ENCODE data around the gene CRY2.

Gene CRY2

DNA sequence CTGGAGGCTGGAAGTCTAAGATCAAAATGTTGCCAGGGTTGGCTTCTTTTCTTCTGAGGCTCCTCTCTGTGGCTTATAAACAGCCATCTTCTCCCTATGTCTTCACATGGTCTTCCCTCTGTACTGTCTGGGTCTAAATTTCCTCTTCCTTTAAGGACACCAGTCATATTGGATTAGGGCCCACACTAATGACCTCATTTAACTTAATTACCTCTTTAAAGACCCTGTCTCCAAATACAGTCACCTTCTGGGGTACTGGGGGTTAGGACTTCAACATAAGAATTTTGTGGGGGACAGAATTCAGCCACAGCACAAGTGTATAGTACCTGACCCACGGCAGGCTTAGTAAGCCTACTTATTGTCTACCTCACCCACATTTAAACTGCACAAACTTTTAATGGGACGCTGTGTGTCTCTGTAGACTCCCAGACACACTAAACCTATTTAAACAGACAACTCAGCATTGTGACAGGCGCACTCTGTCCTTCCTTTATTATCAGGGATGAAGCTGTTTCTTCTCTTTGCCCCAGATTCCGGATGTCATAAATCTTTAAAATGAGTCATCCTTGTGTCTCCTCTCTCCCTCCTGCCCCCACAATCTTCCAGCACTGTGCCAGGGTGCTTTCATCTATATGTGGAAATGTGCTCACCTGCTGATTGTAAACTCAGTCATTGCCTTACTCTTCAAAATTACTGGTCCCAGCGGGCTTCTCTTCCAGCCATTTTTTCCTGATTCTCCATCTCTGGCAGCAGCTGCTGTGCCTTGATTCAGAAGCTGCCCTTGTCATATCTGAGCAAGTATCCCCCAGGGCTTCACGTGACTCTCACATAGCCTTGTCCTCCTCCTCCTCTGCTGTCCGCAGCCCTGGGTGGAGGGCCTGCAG is 32.8 kb downstream of the CRY2 start:
- no peak for DNase-seq (ENCODE audit: low read depth in 2 of 2)

DNA sequence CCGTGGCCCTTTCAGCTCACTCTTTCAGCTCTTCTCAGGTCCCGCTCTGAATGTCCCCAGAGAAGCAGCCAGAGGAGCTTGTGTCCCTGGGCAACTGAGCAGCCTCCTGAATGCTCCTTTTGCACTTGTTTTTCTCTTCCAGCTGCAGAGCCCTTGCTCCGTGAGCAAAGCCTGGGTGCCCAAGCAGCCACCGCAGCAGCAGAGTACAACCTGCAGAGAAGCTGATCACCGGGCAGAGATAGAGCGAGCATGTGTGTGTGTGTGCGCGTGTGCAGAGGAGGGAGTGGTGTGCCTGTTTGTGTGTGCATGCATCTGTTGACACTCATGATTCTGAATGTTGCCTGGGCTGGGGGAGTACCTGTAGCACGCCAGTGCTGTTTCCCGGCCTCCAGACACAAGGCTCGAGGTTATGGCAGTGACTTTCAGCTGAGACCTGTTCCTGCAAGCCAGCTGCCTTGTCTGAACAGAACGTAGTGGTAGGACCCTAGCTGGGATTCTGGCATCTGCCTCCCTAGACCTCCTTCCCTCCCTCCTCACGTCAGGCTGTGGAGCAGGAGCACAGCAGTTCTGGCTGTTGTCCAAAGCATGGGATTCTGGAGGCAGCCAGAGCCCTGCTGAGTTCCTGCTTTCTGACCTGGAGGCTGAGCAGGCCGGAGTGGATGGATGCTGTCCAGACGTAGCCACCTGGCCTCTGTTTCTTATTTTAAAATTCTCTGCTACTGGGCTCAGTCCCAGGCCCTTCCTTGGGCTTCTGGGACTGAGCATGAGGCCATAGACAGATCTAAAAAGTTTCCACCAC is 33.7 kb downstream of the CRY2 start:
- no peak for DNase-seq (ENCODE audit: low read depth in 2 of 2)

DNA sequence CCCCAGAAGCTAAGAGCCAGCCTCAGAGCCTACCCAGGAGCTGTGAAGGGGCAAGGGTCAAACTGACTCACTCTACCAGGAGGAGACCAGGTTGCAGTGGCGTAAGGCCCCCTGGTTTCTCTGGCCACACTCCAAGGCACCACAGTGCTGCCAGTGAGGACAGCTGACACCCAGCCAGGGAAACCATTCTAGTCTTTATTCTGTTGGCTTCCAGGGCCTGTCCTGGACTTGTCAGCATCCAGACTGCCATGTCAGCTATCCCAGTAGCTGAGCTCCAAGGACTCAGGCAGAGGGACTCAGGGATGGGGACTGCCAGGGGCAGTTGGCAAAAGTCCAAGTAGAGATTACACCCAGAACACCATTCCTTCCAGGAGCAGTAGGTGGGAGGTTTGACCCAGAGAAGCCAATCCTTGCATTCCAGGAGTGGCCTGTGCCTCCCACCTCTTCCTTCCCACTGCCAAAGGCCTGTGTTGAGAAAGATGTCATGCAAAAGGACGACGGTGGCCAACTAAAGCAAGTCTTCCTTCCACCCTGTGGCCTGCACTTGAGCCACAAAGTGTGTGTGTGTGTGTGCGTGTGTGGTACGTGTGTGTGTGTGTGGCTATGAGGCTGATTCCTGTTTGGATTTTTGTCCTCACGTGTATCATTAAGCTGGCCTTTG is 34.6 kb downstream of the CRY2 start:
- DNase-seq (ENCODE audit: low read depth in 2 of 2), result no peak

DNA sequence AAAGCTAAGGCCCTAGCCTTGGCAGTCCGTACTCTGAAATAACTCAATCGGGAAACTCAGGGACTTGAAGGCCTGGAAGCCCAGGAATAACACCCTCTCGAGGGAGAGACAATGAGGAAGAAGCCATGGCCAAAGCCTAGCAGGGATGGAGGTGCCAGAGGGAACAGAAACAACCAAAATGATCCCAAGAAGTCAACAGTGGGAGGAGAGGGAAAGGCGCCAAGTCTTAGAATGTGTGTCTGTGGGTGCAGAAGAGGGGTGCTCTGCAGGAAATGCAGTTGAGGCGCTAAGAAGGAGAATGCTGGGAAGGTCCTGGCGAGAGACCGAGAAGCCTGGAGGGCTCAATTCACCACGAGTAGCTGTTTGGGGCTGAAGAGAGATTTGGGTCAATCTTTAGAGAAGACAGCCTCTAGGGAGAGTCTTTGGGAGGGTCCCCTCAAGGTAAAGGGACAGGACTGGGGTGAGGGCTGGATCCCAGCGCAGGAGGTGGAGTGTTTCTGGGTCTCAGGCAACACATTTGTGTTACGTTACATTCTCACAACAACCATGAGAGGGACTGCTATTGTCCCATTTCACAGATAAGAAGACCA is 37.4 kb downstream of the CRY2 start:
- DNase-seq (ENCODE audit: low read depth in 2 of 2), result no peak

DNA sequence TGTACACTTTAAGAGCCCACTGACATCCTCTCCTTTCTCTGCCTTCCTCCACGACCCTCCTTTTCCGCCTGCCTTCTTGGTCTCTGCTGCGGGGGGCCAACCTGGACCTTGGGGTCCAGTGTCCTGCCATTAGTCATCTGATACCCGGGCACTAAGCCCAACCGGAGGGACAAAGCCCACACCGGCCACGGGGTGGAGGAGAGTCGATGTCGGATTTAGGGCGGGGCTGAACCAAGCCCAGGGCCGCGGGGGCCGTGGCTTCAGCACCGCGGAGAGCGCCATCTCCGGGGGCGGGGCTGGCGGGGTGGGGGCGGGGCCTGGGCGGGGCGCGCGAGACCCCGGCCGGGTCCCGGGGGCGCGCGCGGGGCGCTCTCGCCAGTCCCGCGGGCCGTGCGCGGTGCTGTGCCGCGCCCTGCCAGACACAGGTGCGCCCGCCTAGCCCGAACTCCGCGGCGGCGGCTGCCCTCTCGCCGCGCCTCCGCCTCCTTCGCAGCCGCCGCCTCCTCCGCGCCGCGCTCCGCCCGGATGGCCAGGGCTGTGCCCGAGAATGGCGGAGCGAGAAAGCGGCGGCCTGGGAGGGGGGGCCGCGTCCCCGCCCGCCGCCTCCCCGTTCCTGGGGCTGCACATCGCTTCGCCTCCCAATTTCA is 38.1 kb downstream of the CRY2 start, which contains the start of gene MAPK8IP1:
MAPK8IP1 (plus strand) TSS at position 378 of the 647 bp plus-strand sequence; CDS start at position 548, 170 bp downstream.
- peak in 1 of 2 donors; percentile 24 for DNase-seq (ENCODE audit: low read depth in 2 of 2)

DNA sequence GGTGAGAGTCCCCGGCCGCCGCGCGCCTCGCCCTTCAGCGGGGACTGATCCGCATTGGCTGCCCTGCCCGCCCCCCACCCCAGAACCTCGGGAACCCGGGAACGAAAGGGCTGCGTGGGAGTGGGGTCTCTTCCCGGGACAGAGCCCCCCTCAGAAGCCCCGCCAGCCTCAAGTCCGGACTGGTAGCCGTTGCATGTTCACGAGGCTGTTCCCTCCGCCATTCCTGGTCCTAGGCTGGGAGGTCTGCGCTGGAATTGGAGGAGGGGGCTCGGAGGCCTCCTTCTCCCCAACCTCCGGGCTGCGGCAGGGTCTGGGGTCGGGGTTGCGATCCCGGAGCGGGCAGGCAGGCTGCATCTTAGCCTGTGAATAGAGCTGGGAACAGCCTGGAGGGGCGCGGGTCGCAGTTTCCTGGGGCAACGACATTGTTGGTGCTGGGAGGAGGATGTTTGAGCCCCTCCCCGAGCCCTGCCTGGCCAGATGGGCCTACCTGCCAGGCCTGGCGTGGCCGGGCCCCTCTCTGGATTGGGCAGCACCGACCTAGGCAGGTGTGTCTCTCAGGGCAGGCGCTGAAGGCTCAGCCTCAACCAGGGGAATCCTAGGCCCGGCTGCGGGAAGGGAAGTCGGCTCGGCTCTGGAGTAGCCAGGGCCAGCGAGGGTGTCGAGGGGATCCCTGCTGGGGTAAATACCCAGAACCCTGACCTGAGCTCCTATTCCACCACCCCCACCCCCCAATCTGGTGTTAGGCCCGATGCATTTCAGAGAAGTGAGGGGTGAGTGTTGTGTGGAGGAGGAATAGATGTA is 38.8 kb downstream of the CRY2 start:
- DNase-seq (ENCODE audit: low read depth in 2 of 2), result no peak

DNA sequence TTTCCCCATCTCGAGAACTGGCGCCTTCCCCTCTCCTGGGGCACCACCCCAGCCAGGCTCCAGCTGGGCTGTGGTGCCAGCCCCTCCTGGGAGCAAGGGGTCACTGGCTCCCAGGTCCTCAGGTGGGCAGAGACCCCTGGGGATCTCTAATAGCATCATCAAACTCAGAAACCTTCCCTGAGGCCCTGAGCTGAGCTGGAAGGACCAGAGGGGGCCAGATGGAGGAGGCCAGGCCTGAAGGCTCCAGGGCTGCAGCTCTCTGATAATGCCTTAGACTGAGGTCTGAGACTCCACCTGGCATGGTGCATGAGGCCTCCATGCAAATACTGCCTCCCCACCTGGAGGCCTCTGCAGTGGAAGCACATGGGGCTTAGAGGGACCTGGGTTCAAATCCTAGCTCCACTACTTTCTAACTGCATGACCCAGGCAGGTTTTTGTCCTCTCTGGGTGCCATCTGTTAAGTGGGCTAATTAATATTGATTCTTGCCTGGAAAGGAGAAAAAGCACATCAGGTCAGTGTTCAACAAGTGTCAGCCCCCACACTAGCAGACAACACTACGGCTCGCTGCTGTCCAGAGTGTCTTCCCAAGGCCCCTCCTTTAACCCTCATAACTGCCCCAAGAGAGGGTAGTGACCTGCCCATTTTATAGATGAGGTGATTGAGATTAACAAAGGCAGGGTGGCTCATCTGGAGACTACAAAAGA is 39.7 kb downstream of the CRY2 start:
- no peak for DNase-seq (ENCODE audit: low read depth in 2 of 2)

DNA sequence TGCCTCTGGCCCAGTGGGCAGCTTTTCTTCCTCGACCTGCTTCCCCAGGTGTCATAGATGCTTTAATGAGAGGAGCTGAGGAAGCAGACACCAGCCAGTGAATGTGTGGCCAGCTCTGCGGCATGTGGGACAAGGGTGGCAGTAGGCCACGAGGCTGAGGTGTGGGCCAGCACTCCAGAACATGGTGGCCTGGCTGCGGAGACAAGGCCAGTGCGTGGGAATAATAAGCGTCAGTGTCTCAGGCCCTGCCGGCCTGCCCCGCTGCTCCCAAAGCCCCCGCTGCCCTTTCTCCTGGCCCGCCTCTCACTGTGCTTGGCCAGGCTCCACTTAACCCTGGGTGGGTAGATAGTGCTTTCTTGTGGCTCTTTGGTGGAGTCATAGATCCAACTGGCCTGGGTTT is 40.3 kb downstream of the CRY2 start:
- no peak for DNase-seq (ENCODE audit: low read depth in 2 of 2)

DNA sequence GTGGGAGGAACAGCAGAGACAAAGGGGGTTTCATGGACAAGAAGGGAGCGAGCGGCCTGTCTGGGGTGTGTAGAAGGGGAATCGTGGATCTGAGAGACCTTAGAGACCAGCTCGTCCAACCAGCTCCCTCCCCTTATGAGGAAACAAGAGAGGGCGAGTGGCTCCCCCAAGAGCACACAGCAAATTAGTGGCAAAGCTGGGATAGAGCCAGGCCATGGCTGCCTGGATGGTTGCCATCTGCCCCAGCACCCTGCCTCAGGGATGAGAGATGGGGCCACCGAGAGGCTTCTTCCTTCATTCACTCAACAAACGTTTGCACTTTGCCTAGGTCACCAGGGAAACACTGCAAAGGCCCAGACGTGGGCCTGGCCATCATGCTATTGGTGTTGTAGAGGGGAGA is 42.3 kb downstream of the CRY2 start:
- DNase-seq (ENCODE audit: low read depth in 2 of 2), result no peak

DNA sequence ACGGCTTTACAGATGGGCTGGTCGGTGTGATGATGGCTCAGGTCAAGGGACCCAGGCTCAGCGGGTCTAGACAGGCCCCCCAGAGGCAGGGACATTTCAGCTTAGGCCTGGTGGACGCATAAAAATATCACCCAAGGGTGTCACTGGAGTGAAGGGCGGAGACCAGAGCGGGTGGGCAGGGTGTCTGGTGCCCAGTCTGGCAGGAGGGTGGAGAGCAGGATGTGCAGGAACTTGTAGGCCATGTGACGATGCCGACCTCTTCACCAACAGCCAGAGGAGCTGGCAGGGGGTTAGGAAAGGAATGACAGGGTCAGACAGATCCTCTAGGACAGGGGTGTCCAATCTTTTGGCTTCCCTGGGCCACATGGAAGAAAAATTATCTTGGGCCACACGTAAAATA is 42.7 kb downstream of the CRY2 start:
- DNase-seq (ENCODE audit: low read depth in 2 of 2), result no peak

DNA sequence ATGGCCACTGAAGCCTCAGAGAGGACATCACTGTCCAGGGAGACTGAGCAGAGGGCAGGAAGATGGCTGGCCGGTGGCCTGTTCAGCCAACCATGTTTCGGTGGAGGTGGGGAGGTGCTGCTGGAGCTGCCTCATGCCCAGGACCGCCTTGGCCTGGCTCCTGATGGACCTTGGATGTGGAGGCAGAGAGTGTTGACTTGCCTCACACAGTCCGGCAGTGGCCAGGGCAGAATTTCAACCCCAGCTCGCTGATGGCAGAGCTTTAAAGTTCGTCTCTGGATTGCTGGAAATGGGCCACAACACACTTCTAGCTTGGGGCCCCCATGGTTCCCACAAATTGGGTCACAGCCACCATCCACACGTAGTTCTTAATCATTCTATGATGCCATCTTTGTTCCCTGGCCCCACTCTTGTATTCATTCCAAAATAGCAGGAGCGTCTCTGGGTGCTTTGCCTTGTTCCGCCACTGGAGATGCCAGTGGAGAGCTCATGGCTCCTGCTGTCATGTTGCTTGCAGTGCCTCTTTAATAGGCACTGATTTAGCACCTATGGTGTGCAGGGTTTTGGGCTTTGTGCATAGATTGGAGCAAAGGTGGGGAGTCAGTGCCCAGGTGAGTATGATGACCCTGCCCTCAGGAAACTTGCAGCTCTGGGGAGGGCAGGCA is 43.7 kb downstream of the CRY2 start:
- DNase-seq (ENCODE audit: low read depth in 2 of 2), result no peak

DNA sequence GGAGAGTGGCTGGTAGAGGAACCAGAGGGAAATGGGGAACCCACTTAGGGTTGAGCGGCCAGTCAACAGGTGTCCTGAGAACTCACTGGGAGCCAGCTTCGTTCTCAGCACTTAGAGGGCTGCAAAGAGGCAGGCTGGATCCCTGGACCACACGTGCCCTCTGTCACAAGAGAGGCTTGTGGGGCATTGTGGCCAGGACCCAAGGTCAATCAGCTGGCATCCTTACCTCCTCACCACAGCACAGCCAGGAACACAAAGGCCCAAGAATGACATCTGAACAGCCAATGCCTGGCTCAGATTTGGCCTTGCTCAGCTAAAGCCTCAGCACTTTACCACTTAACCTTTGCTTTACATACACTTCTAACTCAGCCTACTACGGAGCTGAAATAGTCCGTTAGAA is 45.6 kb downstream of the CRY2 start:
- no peak for DNase-seq (ENCODE audit: low read depth in 2 of 2)

DNA sequence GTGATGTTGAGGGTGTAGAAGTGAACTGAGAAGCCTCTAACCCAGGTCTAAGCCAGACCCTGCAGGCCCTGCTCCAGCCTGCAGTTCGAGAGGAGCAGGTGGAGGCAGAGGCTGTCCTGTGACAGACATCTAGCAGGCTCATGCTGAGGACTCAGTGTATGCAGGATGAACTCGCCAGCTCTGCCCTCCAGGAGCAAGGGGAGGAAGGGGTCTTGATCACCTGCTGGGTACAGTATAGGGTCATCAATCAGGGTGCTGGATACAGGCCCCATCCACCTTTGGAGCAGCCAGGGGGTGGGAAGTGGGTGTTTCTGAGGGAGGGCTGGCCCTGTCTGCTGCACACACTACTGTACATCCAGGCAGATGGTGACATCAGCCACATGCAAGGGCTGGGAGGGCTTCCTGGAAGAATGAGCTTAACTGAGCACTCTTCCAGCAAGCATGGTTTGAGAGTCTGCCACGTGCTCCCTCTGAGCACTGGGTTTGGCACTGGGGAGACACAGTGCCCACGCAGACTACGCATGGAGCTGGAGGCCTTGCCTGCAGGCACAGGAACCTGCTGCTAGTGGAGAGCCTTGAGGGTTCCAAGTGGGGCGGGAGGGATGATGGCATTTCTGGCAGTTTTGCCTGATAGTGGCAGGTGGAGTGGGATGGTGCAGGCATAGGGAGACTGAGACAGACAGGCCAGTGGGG is 47.4 kb downstream of the CRY2 start:
- DNase-seq (ENCODE audit: low read depth in 2 of 2), result no peak

DNA sequence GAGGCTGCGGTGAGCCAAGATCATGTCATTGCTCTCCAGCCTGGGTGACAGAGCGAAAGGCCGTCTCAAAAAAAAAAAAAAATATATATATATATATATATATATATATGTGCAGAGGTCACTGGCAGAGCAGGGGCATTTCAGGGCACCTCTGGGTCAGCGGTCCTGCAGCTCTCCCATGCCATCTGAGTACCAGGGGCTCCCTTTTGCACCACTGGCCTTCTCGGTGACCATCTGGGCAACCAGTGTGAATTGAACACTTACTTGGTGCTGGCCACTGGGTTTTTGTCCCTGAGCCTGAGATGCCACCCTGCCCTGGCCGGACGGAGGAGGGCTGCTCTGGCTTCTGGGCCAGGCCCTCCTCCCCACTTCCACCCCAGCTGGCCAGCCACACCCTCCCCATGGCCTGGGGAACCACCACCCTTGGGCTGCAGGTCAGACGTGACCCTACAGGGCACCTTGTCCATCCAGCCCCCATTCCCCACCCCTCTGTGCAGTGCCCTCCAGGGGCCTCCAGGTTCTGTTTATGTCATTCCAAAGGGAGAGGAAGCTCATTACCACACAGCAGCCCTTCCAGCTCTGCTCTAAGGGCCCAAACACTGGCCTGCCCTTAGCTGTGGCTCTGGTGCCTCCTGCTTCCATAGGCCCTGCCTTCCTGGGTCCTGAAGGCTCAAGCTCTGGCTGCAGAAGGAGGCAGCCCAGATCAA is 48.4 kb downstream of the CRY2 start:
- no peak for DNase-seq (ENCODE audit: low read depth in 2 of 2)

DNA sequence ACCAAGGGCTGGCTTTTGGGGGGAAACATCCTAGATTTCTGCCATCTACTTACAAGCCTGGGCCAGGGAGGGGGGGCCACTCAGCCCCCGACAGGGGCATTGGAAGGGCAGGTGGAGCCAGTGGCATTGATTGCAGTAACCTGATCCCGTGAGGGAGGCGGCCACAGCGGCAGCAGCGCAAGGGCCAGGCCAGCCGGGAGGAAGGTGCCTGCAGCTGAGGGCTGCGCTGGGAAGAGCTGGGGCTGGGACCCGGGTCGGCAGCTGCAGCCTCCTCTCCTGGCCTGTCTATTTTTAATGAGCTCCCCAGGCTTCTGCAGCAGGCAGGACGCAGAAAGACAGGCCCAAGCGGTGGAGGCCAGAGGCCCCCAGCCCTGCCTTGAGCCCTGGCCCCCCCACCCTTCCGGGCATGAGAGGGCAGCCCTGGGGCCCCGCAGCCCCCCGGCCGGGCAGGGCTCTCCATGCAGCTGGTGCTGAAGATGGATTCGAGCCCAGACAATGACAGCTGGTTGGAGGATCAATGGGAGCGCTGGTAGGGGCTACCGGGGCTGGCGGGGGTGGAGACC is 49.2 kb downstream of the CRY2 start:
- DNase-seq (ENCODE audit: low read depth in 2 of 2), result no peak

DNA sequence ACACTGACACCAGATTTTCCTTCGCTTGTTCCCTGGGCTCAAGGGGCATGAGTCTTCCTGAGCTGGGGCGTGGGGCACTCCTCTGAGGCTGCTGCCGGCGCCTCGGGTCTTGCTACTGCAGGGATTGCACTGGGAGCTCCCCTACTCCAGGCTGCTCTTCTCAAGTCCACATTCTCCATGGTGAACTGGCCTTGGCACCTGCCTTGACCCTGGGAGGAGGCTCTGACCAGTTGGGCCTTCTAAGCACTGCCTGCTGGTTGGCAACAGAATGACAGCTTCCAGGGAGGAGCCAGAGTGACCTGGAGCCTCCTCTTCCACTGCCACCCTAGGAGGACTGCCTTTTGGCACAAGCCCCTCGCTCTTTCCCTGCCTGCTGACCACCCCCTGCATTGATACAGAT is 50.3 kb downstream of the CRY2 start:
- no peak for DNase-seq (ENCODE audit: low read depth in 2 of 2)

DNA sequence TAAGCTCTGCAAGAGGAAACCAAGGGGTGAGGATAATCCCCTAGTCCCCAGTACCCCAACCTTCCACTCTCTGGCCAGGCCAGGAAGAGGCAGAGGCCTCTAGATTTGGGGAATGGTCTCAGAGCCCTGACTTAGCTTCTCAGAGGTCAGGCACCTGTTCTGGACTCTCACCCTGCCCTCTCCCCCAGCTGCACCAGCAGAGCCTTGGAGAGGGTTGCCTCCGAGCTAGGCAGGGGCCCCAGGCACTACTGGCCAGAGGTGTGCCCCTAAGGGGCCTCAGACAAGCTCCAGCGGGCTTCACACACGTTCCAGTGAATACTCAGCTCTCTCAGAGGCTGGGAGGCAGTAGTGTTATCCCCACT is 51.8 kb downstream of the CRY2 start:
- no peak for DNase-seq (ENCODE audit: low read depth in 2 of 2)
